Calu3 (cell line): ENCODE data around the gene SLC38A3. TPM values are rescaled to one million over a fixed set of nuclear protein-coding genes. Genes with fewer than 3 reads are reported as not detected.

ENCODE experiments used
- BruUV-seq: library from RNA; stranded (reverse); fragments of 400-500 nt; replicated peaks from 2 replicates; lab custom pipeline; 2021; lab: Mats Ljungman, UMichigan
- CTCF ChIA-PET: fragments of 300-600 bp; sonication (Branson Sonifier 250); formaldehyde crosslinking; loops from one replicate; lab custom pipeline; 2022; ENCODE audit warnings: antibody characterized with exemption; lab: Charles Lee
- DNase-seq: peaks from one replicate; pipeline ENCODE4 v3.0.0; 2022
- H3K27ac Mint-ChIP-seq: one replicate; pipeline ENCODE4 v1.8.0; 2022; ENCODE audit warnings: mixed read lengths; ENCODE audit not compliant: unreplicated experiment
- H3K27me3 Mint-ChIP-seq: one replicate; pipeline ENCODE4 v1.8.0; 2022; ENCODE audit warnings: mixed read lengths; ENCODE audit not compliant: unreplicated experiment
- H3K36me3 Mint-ChIP-seq: one replicate; pipeline ENCODE4 v1.8.0; 2022; ENCODE audit warnings: mild to moderate bottlenecking, moderate library complexity, mixed read lengths; ENCODE audit not compliant: insufficient read depth, unreplicated experiment
- H3K4me1 Mint-ChIP-seq: one replicate; pipeline ENCODE4 v1.8.0; 2022; ENCODE audit warnings: mild to moderate bottlenecking, low read depth, mixed read lengths; ENCODE audit not compliant: unreplicated experiment
- H3K4me3 Mint-ChIP-seq: one replicate; pipeline ENCODE4 v1.8.0; 2022; ENCODE audit warnings: mild to moderate bottlenecking, low read depth, moderate library complexity, mixed read lengths; ENCODE audit not compliant: unreplicated experiment
- H3K9me3 Mint-ChIP-seq: one replicate; pipeline ENCODE4 v1.8.0; 2022; ENCODE audit warnings: low read depth, mixed read lengths; ENCODE audit not compliant: unreplicated experiment
- CTCF ChIP-seq: fragments of 200-600 bp; IDR thresholded peaks from one replicate; pipeline ENCODE4 v1.8.0; 2022; ENCODE audit warnings: antibody characterized with exemption; ENCODE audit not compliant: unreplicated experiment
- intact Hi-C: fragments of 100-400 bp; cut with micrococcal nuclease; formaldehyde crosslinking; loops from one replicate; pipeline ENCODE4 v1.10.0; 2022; ENCODE audit not compliant: unreplicated experiment
- total RNA-seq: library from RNA; stranded (reverse); gene quantifications from 2 replicates; pipeline ENCODE4 v1.2.3, GENCODE V29; 2022

The SLC38A3 gene
- total RNA-seq, 1 experiment from 2014 or later, result not detected

- intact Hi-C loops, result no loop called here
- Mint-ChIP-seq H3K36me3 (no peaks in the 10 kb centered on the region), H3K27me3 (no peaks in the 10 kb centered on the region), H3K9me3 (no peaks in the 10 kb centered on the region), H3K27ac (no peak overlapping the region), H3K4me3 (no peak overlapping the region), H3K4me1 (no peaks in the 10 kb centered on the region)
- no peak for DNase-seq
- no TSS peak for BruUV-seq
- no peak for TF ChIP-seq CTCF
- CTCF ChIA-PET, result no interaction called here
These were observed 39.8 kb upstream of the SLC38A3 start for GRCh38 chr3:50164984-50165909.

- intact Hi-C loops, result no loop called here
- Mint-ChIP-seq H3K27ac (no peak overlapping the region), H3K9me3 (no peaks in the 10 kb centered on the region), H3K4me3 (no peak overlapping the region), H3K4me1 (no peaks in the 10 kb centered on the region), H3K36me3 (no peaks in the 10 kb centered on the region), H3K27me3 (no peaks in the 10 kb centered on the region)
- TF ChIP-seq CTCF, result no peak
- no peak for DNase-seq
- CTCF ChIA-PET, result interaction anchor here (0.6 kb wide), 1 partner anchor 85 kb away, joined by 6 read pairs; no protein-coding TSS in a partner anchor
- BruUV-seq, result no TSS peak
These were observed 39.0 kb upstream of the SLC38A3 start for GRCh38 chr3:50165910-50166538.

GRCh38 chr3:50166620-50167019 lies 38.5 kb upstream of the SLC38A3 start:
- CTCF ChIA-PET, result no interaction called here
- Mint-ChIP-seq H3K27ac (no peak overlapping the region), H3K4me1 (no peaks in the 10 kb centered on the region), H3K9me3 (no peaks in the 10 kb centered on the region), H3K36me3 (no peaks in the 10 kb centered on the region), H3K27me3 (no peaks in the 10 kb centered on the region), H3K4me3 (no peak overlapping the region)
- intact Hi-C loops, result no loop called here
- no TSS peak for BruUV-seq
- no peak for DNase-seq
- TF ChIP-seq CTCF, result no peak

- no peaks in the 10 kb centered on the region for H3K9me3 Mint-ChIP-seq
- no peaks in the 10 kb centered on the region for H3K36me3 Mint-ChIP-seq
- no TSS peak for BruUV-seq
- intact Hi-C loops, result no loop called here
- DNase-seq, result no peak
- H3K4me3 Mint-ChIP-seq, result no peak overlapping the region
- H3K27ac Mint-ChIP-seq, result no peak overlapping the region
- no peak for TF ChIP-seq CTCF
- no peaks in the 10 kb centered on the region for H3K4me1 Mint-ChIP-seq
- no peaks in the 10 kb centered on the region for H3K27me3 Mint-ChIP-seq
- CTCF ChIA-PET, result no interaction called here
These were observed 37.8 kb upstream of the SLC38A3 start for GRCh38 chr3:50167069-50167840.
